Measurements from ENCODE around the gene PDRG1.
"Not testable (repeated sequence)": the region's sequence is repeated elsewhere in the genome, so short reads cannot be mapped to it uniquely, and the experiment has no call there.

Gene PDRG1

DNA sequence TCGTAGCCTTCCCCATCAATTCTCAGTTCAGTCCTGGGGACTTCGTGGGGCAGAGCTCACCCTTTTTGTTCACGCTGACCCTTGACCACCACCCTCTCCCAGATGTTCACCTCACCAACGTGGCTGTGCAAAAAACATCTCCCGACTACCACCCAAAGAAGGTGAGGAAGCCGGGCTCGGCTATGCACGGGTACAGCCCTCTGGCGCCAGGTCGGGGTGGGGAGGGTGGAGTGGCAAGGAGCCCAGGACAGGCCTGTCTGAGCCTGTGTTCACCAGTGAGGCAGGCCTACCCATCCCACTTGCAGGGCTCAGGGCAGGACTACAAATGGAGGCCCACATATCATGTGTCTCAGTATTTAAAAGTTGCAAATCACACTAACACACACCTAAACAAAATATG, 18.1 kb downstream of the PDRG1 start:
- TF ChIP-seq BHLHE40 (IDR thresholded peaks at IDR 0.05; ENCODE audit: borderline replicate concordance): no peak
- no peak for TF ChIP-seq FOXM1 (IDR thresholded peaks at IDR 0.05; ENCODE audit: borderline replicate concordance)
- TF ChIP-seq FOXK2 (IDR thresholded peaks at IDR 0.05): no peak
- no peak for TF ChIP-seq ARNT (IDR thresholded peaks at IDR 0.05)
- no peak for TF ChIP-seq SUZ12 (IDR thresholded peaks at IDR 0.05)
- TF ChIP-seq, protein P1, sequence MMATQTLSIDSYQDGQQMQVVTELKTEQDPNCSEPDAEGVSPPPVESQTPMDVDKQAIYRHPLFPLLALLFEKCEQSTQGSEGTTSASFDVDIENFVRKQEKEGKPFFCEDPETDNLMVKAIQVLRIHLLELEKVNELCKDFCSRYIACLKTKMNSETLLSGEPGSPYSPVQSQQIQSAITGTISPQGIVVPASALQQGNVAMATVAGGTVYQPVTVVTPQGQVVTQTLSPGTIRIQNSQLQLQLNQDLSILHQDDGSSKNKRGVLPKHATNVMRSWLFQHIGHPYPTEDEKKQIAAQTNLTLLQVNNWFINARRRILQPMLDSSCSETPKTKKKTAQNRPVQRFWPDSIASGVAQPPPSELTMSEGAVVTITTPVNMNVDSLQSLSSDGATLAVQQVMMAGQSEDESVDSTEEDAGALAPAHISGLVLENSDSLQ (IDR thresholded peaks at IDR 0.05): no peak
- no peak for DNase-seq (ENCODE audit: extremely low spot score)
- POLR2A ChIA-PET: interaction anchor here (0.8 kb wide), 1 partner anchor 54 kb away, joined by 3 read pairs; no protein-coding TSS in a partner anchor
- CTCF ChIA-PET: interaction anchor here (0.6 to 0.7 kb wide), 2 partner anchors 19 to 81 kb away, joined by 3 to 4 read pairs; no protein-coding TSS in a partner anchor

DNA sequence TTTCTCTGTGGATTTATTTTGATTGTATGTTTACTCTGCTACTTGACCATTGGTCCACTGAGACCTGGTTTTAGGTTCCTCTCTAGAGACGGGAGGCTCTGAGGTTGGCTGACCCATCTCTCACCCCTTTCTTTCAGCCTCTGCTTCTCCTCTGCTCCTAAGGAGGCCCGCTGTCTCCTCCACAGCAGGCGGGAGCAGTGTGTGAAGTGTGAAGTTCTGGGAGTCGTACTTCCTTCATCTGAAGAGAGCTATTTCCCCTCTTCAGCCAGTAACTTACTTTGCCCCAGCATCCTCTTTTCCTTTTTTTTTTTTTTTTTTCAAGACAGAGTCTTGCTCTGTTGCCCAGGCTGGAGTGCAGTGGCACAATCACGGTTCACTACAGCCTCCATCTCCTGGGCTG, 21.1 kb downstream of the PDRG1 start:
- POLR2A ChIA-PET: no interaction called here
- DNase-seq (ENCODE audit: extremely low spot score): no peak
- CTCF ChIA-PET: interaction anchor here (1.0 kb wide), 1 partner anchor 38 kb away, joined by 3 read pairs; no protein-coding TSS in a partner anchor
- TF ChIP-seq NFRKB (IDR thresholded peaks at IDR 0.05) (no peak), SP1 (IDR thresholded peaks at IDR 0.05) (no peak), CTBP1 (IDR thresholded peaks at IDR 0.05; ENCODE audit: borderline replicate concordance) (no peak), BHLHE40 (IDR thresholded peaks at IDR 0.05; ENCODE audit: borderline replicate concordance) (no peak), ZNF384 (IDR thresholded peaks at IDR 0.05) (no peak), TARDBP (IDR thresholded peaks at IDR 0.05) (no peak), HDGF (IDR thresholded peaks at IDR 0.05; ENCODE audit: borderline replicate concordance) (no peak), ELF4 (IDR thresholded peaks at IDR 0.05) (no peak), L3MBTL2 (conservative IDR thresholded peaks at IDR 0.05) (no peak), FOXA1 (IDR thresholded peaks at IDR 0.05) (no peak), SUZ12 (IDR thresholded peaks at IDR 0.05) (no peak), FOXM1 (IDR thresholded peaks at IDR 0.05; ENCODE audit: borderline replicate concordance) (no peak), ARNT (IDR thresholded peaks at IDR 0.05) (no peak), LEF1 (IDR thresholded peaks at IDR 0.05; ENCODE audit: borderline replicate concordance) (no peak), FOXK2 (IDR thresholded peaks at IDR 0.05) (no peak)
- TF ChIP-seq, protein P1 (IDR thresholded peaks at IDR 0.05): no peak

DNA sequence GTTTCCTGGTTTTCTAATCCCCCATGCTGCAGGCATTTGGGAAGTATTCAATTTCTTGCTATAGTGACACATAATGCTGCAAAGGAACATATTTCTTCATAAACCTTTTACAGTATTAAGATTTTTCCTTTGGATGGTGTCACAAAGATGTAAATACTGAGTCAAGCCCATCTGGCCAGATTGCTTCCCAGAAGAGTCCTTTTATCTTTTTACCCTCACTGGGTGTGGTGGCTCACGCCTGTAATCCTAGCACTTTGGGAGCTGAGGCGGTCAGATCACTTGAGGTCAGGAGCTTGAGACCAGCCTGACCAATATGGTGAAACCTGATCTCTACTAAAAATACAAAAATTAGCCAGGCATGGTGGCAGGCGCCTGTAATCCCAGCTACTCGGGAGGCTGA, 22.2 kb downstream of the PDRG1 start:
- POLR2A ChIA-PET; DNase-seq (ENCODE audit: extremely low spot score); CTCF ChIA-PET: not testable (repeated sequence)

DNA sequence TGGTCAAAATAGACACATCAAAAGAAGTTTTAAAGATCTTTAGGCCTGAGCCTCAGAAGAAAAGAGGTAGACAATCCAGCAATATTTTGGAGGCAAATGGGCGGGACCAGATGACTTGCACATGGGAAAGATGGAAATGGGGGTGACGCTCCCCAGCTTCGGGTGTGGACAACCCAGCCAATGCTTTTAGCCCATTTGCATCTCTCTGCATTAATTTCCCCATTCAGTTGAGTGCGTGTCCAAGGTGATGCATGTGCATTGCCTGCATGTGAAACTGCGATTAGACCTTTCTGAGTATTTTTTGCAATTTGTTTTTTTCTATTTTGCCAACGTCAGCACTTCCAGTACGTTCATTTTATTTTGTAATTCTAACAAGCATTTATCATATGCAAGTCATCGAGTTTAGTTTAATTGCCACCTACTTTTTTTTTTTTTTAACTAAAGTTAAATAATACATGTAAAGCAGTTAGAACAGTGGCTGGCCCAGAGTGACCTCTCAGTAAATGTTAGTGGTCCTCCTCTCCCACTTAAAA, 24.2 kb downstream of the PDRG1 start:
- POLR2A ChIA-PET: no interaction called here
- CTCF ChIA-PET: interaction anchor here (0.9 kb wide), 1 partner anchor 90 kb away, joined by 4 read pairs; no protein-coding TSS in a partner anchor
- TF ChIP-seq TARDBP (IDR thresholded peaks at IDR 0.05) (no peak), ELF4 (IDR thresholded peaks at IDR 0.05) (no peak), HDGF (IDR thresholded peaks at IDR 0.05; ENCODE audit: borderline replicate concordance) (no peak), ARNT (IDR thresholded peaks at IDR 0.05) (no peak), BHLHE40 (IDR thresholded peaks at IDR 0.05; ENCODE audit: borderline replicate concordance) (no peak), FOXA1 (IDR thresholded peaks at IDR 0.05) (no peak), ZNF384 (IDR thresholded peaks at IDR 0.05) (no peak), L3MBTL2 (conservative IDR thresholded peaks at IDR 0.05) (no peak), NFRKB (IDR thresholded peaks at IDR 0.05) (no peak), FOXK2 (IDR thresholded peaks at IDR 0.05) (no peak)
- TF ChIP-seq, protein P1 (IDR thresholded peaks at IDR 0.05): no peak
- no peak for DNase-seq (ENCODE audit: extremely low spot score)

DNA sequence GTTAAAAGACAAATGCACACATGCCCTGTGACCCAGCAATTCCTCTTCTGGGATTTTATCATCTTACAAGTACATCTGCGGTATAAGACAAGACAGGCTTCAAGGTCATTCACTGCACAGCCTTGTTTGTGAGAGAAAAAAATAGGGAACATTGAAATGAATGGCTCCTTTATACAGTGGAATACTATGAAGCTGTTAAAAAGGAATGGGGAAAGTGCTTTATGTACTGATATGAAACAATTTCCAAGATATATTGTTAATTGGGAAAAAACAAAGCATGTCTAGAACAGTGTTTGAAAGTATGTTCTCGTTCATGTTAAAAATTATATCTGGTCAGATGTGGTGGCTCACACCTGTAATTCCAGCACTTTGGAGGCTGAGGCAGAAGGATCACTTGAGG, 25.4 kb downstream of the PDRG1 start:
- no peak for DNase-seq (ENCODE audit: extremely low spot score)
- POLR2A ChIA-PET: no interaction called here
- TF ChIP-seq FOXK2 (IDR thresholded peaks at IDR 0.05): no peak
- TF ChIP-seq HDGF (IDR thresholded peaks at IDR 0.05; ENCODE audit: borderline replicate concordance): no peak
- TF ChIP-seq L3MBTL2 (conservative IDR thresholded peaks at IDR 0.05): no peak
- no peak for TF ChIP-seq NFRKB (IDR thresholded peaks at IDR 0.05)
- no peak for TF ChIP-seq ELF4 (IDR thresholded peaks at IDR 0.05)
- TF ChIP-seq LEF1 (IDR thresholded peaks at IDR 0.05; ENCODE audit: borderline replicate concordance): no peak
- no peak for TF ChIP-seq SUZ12 (IDR thresholded peaks at IDR 0.05)
- CTCF ChIA-PET: no interaction called here

DNA sequence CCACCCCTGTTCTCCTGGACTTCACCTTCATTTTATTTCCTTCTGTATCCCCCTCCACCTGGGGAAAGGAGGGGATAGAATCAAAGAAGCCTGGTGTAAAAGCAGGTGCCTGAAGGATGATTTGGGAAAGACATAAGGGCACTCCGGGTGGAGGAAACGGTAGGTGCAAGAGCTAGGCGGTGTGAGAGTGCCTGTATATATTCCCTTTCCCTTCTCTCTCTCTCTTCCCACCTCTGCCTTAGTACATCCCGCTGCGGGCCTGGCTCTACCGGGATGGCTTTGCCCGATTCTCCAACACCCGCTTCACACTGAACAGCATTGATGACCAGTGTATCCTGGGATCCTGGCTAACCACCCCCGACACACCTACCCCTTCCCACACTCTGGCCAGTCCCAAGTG, 26.2 kb downstream of the PDRG1 start:
- CTCF ChIA-PET: no interaction called here
- TF ChIP-seq TARDBP (IDR thresholded peaks at IDR 0.05) (no peak), ELF4 (IDR thresholded peaks at IDR 0.05) (no peak), FOXK2 (IDR thresholded peaks at IDR 0.05) (no peak), FOXM1 (IDR thresholded peaks at IDR 0.05; ENCODE audit: borderline replicate concordance) (no peak), BHLHE40 (IDR thresholded peaks at IDR 0.05; ENCODE audit: borderline replicate concordance) (no peak), LEF1 (IDR thresholded peaks at IDR 0.05; ENCODE audit: borderline replicate concordance) (no peak), SUZ12 (IDR thresholded peaks at IDR 0.05) (no peak), NFRKB (IDR thresholded peaks at IDR 0.05) (no peak), ARNT (IDR thresholded peaks at IDR 0.05) (no peak), CTBP1 (IDR thresholded peaks at IDR 0.05; ENCODE audit: borderline replicate concordance) (no peak), ZNF384 (IDR thresholded peaks at IDR 0.05) (no peak), L3MBTL2 (conservative IDR thresholded peaks at IDR 0.05) (no peak), HDGF (IDR thresholded peaks at IDR 0.05; ENCODE audit: borderline replicate concordance) (no peak)
- TF ChIP-seq, protein P1 (IDR thresholded peaks at IDR 0.05): no peak
- DNase-seq (ENCODE audit: extremely low spot score): no peak
- POLR2A ChIA-PET: no interaction called here

Measured in HEK293T (cell line).